ENCODE results near the gene RARRES2.

- peak; percentile 34 for TF ChIP-seq CTCF (IDR thresholded peaks at IDR 0.05; ENCODE audit: insufficient read depth, low read depth, low read length)
- TF ChIP-seq EZH2 (IDR thresholded peaks at IDR 0.05; ENCODE audit: insufficient read depth, low read length) = no peak
Measured at GRCh38 chr7:150388709-150389531, 47.5 kb upstream of the RARRES2 start.
